Naive B cell (primary cell): ENCODE results near the gene CNTN4. TPM values are rescaled to one million over a fixed set of nuclear protein-coding genes. Genes with fewer than 3 reads are reported as not detected.

ENCODE experiments used
- ATAC-seq, 2 donors: fragments of 150-1000 bp; cut with Tn5 transposase; 2 replicates each; pipeline ENCODE4 v1.10.0; 2021; ENCODE audit warnings: low read depth in 2 of 2, mild to moderate bottlenecking in 2 of 2, moderate library complexity in 2 of 2
- DNase-seq: peaks from one replicate; pipeline ENCODE4 v3.0.0; 2022
- H3K27ac Mint-ChIP-seq, 6 donors: one replicate each; pipeline ENCODE4 v1.8.0; 2020 to 2022; ENCODE audit warnings: mild to moderate bottlenecking in 6 of 6, mixed read lengths in 6 of 6, moderate library complexity in 5 of 6, inconsistent platforms in 2 of 6
- H3K27me3 Mint-ChIP-seq, 3 donors: one replicate each; pipeline ENCODE4 v1.8.0; 2021 to 2022; ENCODE audit warnings: mixed read lengths in 3 of 3, mild to moderate bottlenecking in 1 of 3
- H3K36me3 Mint-ChIP-seq, 2 donors: one replicate each; pipeline ENCODE4 v1.8.0; 2020 to 2022; ENCODE audit warnings: mixed read lengths in 2 of 2, inconsistent platforms in 1 of 2, mild to moderate bottlenecking in 1 of 2
- H3K4me1 Mint-ChIP-seq, 3 donors: one replicate each; pipeline ENCODE4 v1.8.0; 2020 to 2022; ENCODE audit warnings: mixed read lengths in 3 of 3, inconsistent platforms in 1 of 3, mild to moderate bottlenecking in 1 of 3, moderate library complexity in 1 of 3
- H3K4me3 Mint-ChIP-seq, 8 donors: one replicate each; pipeline ENCODE4 v1.8.0; 2020 to 2022; ENCODE audit warnings: mild to moderate bottlenecking in 8 of 8, mixed read lengths in 8 of 8, moderate library complexity in 8 of 8, inconsistent platforms in 2 of 8
- H3K9me3 Mint-ChIP-seq, 7 donors: one replicate each; pipeline ENCODE4 v1.8.0; 2020 to 2022; ENCODE audit warnings: mixed read lengths in 7 of 7, mild to moderate bottlenecking in 5 of 7, inconsistent platforms in 2 of 7, moderate library complexity in 1 of 7
- polyA plus RNA-seq, 6 donors: library from polyadenylated mRNA; unstranded; fragments of 300-500 nt; fragmentation: Illumina TruSeq; gene quantifications; one replicate each; pipeline ENCODE4 v1.2.3, GENCODE V29; 2021; ENCODE audit warnings: low read depth in 6 of 6

CNTN4 gene
- polyA plus RNA-seq, 6 donors from 2014 or later = not detected

DNA sequence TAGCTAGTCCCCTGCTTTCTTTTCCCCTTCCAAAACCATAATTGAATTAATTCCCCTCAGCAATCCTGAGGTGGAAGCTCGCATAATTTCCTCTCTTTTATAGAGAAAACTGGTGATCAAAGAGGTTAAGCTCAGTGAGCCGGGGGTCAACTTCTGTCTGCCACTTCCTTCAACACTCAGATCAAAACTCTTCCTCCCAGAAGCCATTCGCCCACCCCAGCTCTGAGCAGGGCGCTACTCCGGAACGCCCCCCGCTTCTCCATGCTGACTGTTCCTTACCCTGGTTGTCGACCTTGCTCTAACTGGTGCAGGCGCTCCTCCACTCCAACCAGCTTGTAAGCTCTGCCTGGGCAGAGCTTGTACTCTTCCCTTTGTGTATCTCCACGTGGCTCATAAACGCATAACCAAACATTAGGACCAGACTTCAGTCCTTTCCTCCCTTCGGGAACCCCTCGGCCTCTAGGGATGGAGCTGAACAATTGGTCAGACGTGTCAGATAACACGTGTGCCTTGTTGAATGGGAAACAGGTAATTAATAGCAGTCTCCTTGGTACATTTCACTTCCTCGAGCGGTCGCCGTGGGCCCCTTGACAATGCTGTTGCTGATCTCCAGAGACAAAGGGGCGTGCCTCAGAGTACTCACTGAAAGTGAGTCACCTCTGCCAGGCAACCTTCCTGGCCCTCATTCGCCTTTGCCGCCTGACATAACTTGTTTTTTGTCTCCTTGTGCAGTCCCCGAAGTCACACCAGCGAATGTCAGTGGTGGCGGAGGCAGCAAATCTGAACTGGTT lies 939.7 kb downstream of the CNTN4 start:
- no peaks in the 10 kb centered on the region for H3K36me3 Mint-ChIP-seq
- ATAC-seq = no peak
- H3K27me3 Mint-ChIP-seq = peaks cover 0 to 13% (median 10%) of the 10 kb centered on the region in 3 donors
- H3K9me3 Mint-ChIP-seq = no peaks in the 10 kb centered on the region
- DNase-seq = no peak
- H3K4me3 Mint-ChIP-seq = peak overlapping the region in 1 of 8 donors; percentile 2
- no peaks in the 10 kb centered on the region for H3K4me1 Mint-ChIP-seq
- no peak overlapping the region for H3K27ac Mint-ChIP-seq

GRCh38 chr3:3053974-3054373 lies 955.3 kb downstream of the CNTN4 start:
- no peaks in the 10 kb centered on the region for H3K36me3 Mint-ChIP-seq
- no peak overlapping the region for H3K4me3 Mint-ChIP-seq
- no peaks in the 10 kb centered on the region for H3K4me1 Mint-ChIP-seq
- H3K27me3 Mint-ChIP-seq = peaks cover 7 to 9% (median 8%) of the 10 kb centered on the region in 3 donors
- H3K27ac Mint-ChIP-seq = no peak overlapping the region
- DNase-seq = no peak
- H3K9me3 Mint-ChIP-seq = no peaks in the 10 kb centered on the region
- ATAC-seq = no peak

DNA sequence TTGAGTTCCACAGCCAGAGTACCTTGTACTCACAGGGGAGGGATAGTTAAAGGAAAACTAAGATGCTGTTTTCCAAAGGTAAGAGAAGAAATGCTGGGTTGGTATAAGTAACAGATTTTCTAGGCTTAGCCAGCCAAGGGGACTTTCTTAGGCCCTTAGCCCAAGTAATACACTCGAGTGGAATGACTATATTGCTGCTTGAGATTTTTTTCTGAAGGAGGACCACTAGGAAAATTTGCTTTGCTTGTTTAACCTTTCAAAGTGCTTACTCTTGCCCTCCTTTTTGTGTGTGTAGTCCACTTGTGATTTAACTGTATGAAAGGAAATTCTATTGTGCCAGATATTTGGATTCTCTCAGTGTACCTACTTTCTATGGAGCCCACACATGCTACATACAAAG lies 961.0 kb downstream of the CNTN4 start:
- Mint-ChIP-seq H3K27me3 (peaks cover 16 to 18% (median 16%) of the 10 kb centered on the region in 3 donors), H3K4me1 (peaks cover 0 to 2% (median 0%) of the 10 kb centered on the region in 3 donors), H3K36me3 (no peaks in the 10 kb centered on the region), H3K27ac (no peak overlapping the region), H3K9me3 (no peaks in the 10 kb centered on the region), H3K4me3 (no peak overlapping the region)
- ATAC-seq (no peak), DNase-seq (no peak)

DNA sequence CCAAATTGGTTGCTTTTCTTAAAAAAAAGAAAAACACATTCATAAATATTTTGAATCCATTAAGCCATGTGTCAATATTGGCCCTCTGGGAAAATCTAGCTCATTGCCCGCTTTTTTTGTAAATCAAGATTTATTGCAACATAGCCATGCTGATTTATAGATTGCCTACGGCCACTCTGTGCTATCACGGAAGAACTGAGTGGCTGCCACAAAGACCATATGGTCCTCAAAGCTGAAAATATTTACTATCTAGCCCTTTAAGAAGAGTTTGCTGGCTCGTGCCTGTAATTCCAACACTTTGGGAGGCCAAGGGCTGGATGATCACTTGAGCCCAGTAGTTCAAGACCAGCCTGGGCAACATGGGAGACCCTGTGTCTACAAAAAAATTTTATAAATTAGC lies 965.6 kb downstream of the CNTN4 start:
- Mint-ChIP-seq H3K4me3 (no peak overlapping the region), H3K4me1 (peaks cover 0 to 18% (median 0%) of the 10 kb centered on the region in 3 donors), H3K27me3 (peaks cover 8 to 11% (median 8%) of the 10 kb centered on the region in 3 donors), H3K27ac (no peak overlapping the region), H3K9me3 (no peaks in the 10 kb centered on the region), H3K36me3 (no peaks in the 10 kb centered on the region)
- ATAC-seq (no peak), DNase-seq (no peak)

GRCh38 chr3:3065876-3066275 lies 967.2 kb downstream of the CNTN4 start:
- H3K4me3 Mint-ChIP-seq = no peak overlapping the region
- DNase-seq (no peak), ATAC-seq (no peak)
- no peaks in the 10 kb centered on the region for H3K36me3 Mint-ChIP-seq
- H3K27ac Mint-ChIP-seq = peak overlapping the region in 1 of 6 donors; percentile 3
- peaks cover 0 to 18% (median 0%) of the 10 kb centered on the region in 3 donors for H3K4me1 Mint-ChIP-seq
- peaks cover 0 to 11% (median 8%) of the 10 kb centered on the region in 3 donors for H3K27me3 Mint-ChIP-seq
- H3K9me3 Mint-ChIP-seq = no peaks in the 10 kb centered on the region

DNA sequence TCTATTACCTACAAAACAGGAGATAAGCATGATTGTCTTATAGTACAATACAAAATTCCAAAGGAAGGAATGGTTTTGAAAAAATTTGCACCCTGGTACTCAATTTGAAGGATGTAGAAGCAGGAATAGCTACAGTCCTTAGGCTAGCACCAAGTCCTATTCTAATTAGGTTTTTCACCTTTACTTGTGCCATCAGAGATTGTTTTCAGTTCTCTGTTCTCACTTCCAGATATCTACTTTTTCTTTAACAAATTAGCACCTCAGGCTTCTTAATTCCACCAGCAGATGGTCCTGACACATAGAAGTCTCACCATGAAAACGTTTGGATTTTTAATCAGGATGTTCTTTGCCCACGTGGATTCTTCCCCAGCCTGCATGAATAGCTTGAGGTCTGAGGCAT lies 967.7 kb downstream of the CNTN4 start:
- H3K27me3 Mint-ChIP-seq = peaks cover 0 to 8% (median 6%) of the 10 kb centered on the region in 3 donors
- H3K4me1 Mint-ChIP-seq = peaks cover 0 to 18% (median 0%) of the 10 kb centered on the region in 3 donors
- H3K9me3 Mint-ChIP-seq = no peaks in the 10 kb centered on the region
- DNase-seq = no peak
- H3K4me3 Mint-ChIP-seq = no peak overlapping the region
- ATAC-seq = no peak
- no peak overlapping the region for H3K27ac Mint-ChIP-seq
- no peaks in the 10 kb centered on the region for H3K36me3 Mint-ChIP-seq

- Mint-ChIP-seq H3K36me3 (no peaks in the 10 kb centered on the region), H3K4me3 (no peak overlapping the region), H3K27ac (no peak overlapping the region), H3K27me3 (peaks cover 0 to 6% (median 4%) of the 10 kb centered on the region in 3 donors), H3K9me3 (no peaks in the 10 kb centered on the region), H3K4me1 (peaks cover 0 to 18% (median 0%) of the 10 kb centered on the region in 3 donors)
- ATAC-seq (no peak), DNase-seq (no peak)
Measured at GRCh38 chr3:3066910-3067309, 968.2 kb downstream of the CNTN4 start.

GRCh38 chr3:3068358-3068881 lies 969.8 kb downstream of the CNTN4 start:
- Mint-ChIP-seq H3K4me3 (no peak overlapping the region), H3K36me3 (peaks cover 0 to 4% of the 10 kb centered on the region in 2 donors), H3K4me1 (peaks cover 0 to 18% (median 0%) of the 10 kb centered on the region in 3 donors), H3K27ac (peak overlapping the region in 1 of 6 donors; percentile 33), H3K27me3 (peaks cover 7 to 8% (median 8%) of the 10 kb centered on the region in 3 donors), H3K9me3 (no peaks in the 10 kb centered on the region)
- ATAC-seq = no peak
- DNase-seq = no peak

DNA sequence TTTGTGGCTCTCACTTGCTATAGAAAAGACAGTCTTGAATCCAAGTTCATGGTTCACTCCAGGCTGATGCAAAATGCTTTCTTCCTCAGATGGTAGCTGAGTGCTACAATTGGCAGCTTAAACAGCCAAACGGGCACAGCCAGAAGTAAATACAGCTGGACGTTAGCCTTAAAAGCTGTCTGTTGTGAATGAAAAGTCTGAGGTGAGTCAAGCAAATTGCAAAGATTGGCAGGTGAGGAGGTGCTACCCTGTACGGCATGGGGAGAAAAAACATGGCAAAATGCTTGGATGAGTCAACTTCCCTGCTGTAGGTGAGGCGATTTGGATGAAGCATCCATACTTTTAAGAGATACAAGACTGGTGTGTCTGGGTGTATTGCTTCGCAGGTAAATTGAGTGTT lies 971.1 kb downstream of the CNTN4 start:
- Mint-ChIP-seq H3K9me3 (no peaks in the 10 kb centered on the region), H3K36me3 (peaks cover 0 to 4% of the 10 kb centered on the region in 2 donors), H3K4me1 (peaks cover 0 to 17% (median 0%) of the 10 kb centered on the region in 3 donors), H3K27me3 (peaks cover 9 to 16% (median 12%) of the 10 kb centered on the region in 3 donors), H3K4me3 (no peak overlapping the region), H3K27ac (no peak overlapping the region)
- no peak for ATAC-seq
- DNase-seq = no peak

DNA sequence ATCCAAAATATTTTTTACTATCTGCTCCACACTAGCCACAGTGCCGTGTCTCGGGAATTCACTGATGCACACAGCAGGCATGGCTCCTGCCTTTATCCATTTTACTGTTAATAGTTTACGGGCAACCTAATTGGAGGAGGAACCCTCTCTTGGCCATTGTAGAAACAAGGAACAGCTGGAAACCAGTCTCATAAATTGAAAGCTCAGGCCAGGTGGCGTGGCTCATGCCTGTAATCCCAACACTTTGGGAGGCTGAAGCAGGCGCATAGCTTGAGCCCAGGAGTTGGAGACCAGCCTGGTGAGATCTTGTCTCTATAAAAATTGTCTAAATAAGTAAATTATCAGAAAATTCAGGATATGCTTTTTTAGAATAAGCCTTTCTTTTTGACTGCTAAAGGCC lies 972.5 kb downstream of the CNTN4 start:
- peaks cover 0 to 4% of the 10 kb centered on the region in 2 donors for H3K36me3 Mint-ChIP-seq
- H3K27me3 Mint-ChIP-seq = peaks cover 9 to 18% (median 12%) of the 10 kb centered on the region in 3 donors
- peaks cover 0 to 6% (median 0%) of the 10 kb centered on the region in 3 donors for H3K4me1 Mint-ChIP-seq

DNA sequence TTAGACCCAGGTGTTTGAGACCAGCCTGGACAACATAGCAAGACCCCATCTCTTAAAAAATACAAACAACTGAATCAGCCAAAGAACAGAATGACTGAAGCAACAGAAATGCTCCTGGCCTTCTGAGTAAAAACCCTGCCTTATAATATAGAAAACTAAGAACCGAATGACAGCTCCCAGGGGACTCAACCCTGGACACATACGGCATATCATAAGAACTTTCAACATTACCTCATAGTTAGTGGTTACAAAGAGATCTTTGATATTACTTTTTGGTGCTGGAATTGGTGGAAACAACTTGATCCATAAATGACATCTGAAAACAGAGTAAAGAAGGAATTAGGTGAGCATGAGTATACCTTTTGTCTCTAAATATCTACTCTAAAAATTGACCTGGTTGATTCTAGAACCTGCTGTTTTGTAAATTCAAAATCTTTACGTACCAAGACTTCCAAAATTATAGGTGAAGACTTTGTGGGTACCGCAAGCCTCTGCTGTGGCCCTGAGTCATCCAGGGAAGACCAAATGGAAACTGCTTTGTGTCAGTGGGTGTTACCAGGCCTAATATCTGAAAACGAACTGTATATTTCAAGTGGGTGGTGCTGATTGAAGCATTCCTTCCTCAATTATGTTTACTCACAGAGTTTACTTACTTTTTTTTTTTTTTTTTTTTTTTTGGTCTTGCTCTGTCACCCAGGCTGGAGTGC lies 976.0 kb downstream of the CNTN4 start:
- Mint-ChIP-seq H3K9me3 (no peaks in the 10 kb centered on the region), H3K27me3 (peaks cover 9 to 21% (median 20%) of the 10 kb centered on the region in 3 donors), H3K36me3 (peaks cover 0 to 4% of the 10 kb centered on the region in 2 donors), H3K4me1 (no peaks in the 10 kb centered on the region), H3K27ac (no peak overlapping the region), H3K4me3 (no peak overlapping the region)
- DNase-seq = no peak
- ATAC-seq = no peak

More for the DNA sequence above, 972.5 kb downstream of the CNTN4 start:
- no peak overlapping the region for H3K4me3 Mint-ChIP-seq
- ATAC-seq = no peak
- no peaks in the 10 kb centered on the region for H3K9me3 Mint-ChIP-seq
- H3K27ac Mint-ChIP-seq = no peak overlapping the region
- DNase-seq = no peak

DNA sequence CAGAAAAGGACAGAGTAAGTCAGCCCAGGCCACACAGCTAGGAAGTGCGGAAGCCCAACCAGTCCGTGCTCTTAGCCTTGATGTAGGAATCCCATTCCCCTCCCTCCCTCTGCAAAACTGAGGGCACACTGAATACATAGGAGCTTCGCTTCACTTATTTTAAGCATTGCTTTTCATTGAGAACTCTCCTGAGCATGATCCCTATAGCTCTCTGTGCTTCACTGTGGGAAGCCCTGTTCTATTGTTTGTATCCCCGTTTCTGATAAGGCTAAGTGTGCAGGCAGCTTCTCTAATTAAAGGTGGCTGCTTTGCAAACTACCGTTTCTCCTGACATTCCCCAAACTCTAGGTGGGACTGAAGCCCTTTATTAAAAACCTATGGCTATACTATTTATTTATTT lies 981.6 kb downstream of the CNTN4 start:
- Mint-ChIP-seq H3K4me3 (no peak overlapping the region), H3K4me1 (peaks cover 12 to 18% (median 13%) of the 10 kb centered on the region in 3 donors), H3K27ac (no peak overlapping the region), H3K9me3 (no peaks in the 10 kb centered on the region), H3K36me3 (no peaks in the 10 kb centered on the region), H3K27me3 (peaks cover 0 to 7% (median 3%) of the 10 kb centered on the region in 3 donors)
- DNase-seq = no peak
- ATAC-seq = no peak

DNA sequence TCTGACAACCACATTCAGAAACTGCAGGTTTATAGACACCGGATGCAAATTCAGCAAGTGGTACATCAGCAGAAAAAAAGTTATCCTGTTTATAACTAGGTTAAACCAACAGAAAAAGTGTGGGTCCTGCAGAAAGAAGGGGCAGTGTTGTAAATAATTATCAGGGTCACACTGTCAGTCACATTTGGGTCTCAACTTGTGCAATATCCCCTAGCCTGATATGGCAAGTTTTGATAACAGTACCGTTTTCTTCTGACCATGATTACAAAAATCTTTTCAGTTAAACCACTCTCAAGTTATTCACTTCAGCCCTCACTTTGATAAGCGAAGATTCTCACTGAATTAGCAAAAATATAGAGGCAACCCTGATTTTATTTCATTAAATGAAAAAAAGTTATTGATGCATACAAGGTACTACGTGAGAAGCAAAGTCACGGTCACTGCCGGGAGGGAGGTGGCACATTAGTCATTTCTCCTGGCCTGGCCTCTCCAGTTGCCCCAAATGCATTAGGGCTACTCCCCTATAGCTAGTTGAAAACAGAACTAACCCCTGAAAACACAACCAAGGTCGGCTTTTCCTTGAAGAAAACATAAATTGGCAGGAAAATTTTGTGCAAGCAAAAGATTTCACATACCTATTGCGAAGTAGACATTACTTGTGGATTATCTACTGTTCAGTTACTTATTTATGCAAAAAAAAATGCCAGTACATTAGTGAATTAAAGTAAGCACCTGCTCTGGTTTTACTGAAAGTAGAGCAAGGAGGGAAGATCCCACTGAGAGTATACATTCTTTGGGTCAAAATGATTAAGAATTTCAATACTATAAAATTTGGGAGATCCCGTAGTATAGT lies 982.9 kb downstream of the CNTN4 start:
- H3K4me1 Mint-ChIP-seq = peaks cover 12 to 18% (median 13%) of the 10 kb centered on the region in 3 donors
- peaks cover 0 to 7% (median 3%) of the 10 kb centered on the region in 3 donors for H3K27me3 Mint-ChIP-seq
- peak overlapping the region in 1 of 8 donors; percentile 37 for H3K4me3 Mint-ChIP-seq
- ATAC-seq (no peak), DNase-seq (no peak)
- H3K27ac Mint-ChIP-seq = no peak overlapping the region
- H3K9me3 Mint-ChIP-seq = no peaks in the 10 kb centered on the region
- H3K36me3 Mint-ChIP-seq = no peaks in the 10 kb centered on the region
